KMS-11 (cell line): ENCODE results near the gene LRRC3C.

Experiments used
- H2AFZ ChIP-seq: fragments of 200-600 bp; sonication (generic); 2 replicates; pipeline ENCODE4 v1.6.1; 2016; ENCODE audit warnings: antibody characterized with exemption, mixed run types, low read depth
- H3K27ac ChIP-seq: fragments of 200-600 bp; sonication (generic); 2 replicates; pipeline ENCODE4 v1.6.1; 2016; ENCODE audit warnings: mild to moderate bottlenecking, mixed run types
- H3K27me3 ChIP-seq: fragments of 200-600 bp; sonication (generic); 2 replicates; pipeline ENCODE4 v1.6.1; 2017; ENCODE audit warnings: mild to moderate bottlenecking, low read depth, mixed run types, moderate library complexity; ENCODE audit not compliant: insufficient read depth
- H3K36me3 ChIP-seq: fragments of 200-600 bp; sonication (generic); 2 replicates; pipeline ENCODE4 v1.6.1; 2017; ENCODE audit warnings: mild to moderate bottlenecking, mixed run types; ENCODE audit not compliant: insufficient read depth
- H3K4me1 ChIP-seq: fragments of 200-600 bp; sonication (generic); 2 replicates; pipeline ENCODE4 v1.6.1; 2016; ENCODE audit warnings: mild to moderate bottlenecking, low read depth, mixed run types; ENCODE audit not compliant: poor library complexity, severe bottlenecking
- H3K4me2 ChIP-seq: fragments of 200-600 bp; sonication (generic); 2 replicates; pipeline ENCODE4 v1.7.0; 2016; ENCODE audit warnings: mild to moderate bottlenecking, mixed run types
- H3K4me3 ChIP-seq: fragments of 200-600 bp; sonication (generic); IDR thresholded peaks from 2 replicates; pipeline ENCODE4 v1.6.1; 2017; ENCODE audit warnings: low read depth, low read length, mixed read lengths; ENCODE audit not compliant: insufficient read depth
- H3K79me2 ChIP-seq: fragments of 200-600 bp; sonication (generic); 2 replicates; pipeline ENCODE4 v1.6.1; 2016; ENCODE audit warnings: low read depth, mixed run types; ENCODE audit not compliant: insufficient read depth
- H3K9ac ChIP-seq: fragments of 200-600 bp; sonication (generic); 2 replicates; pipeline ENCODE4 v1.6.1; 2016; ENCODE audit warnings: mild to moderate bottlenecking, mixed run types
- H4K20me1 ChIP-seq: fragments of 200-600 bp; sonication (generic); 2 replicates; pipeline ENCODE4 v1.6.1; 2016; ENCODE audit warnings: mild to moderate bottlenecking, mixed run types; ENCODE audit not compliant: insufficient read depth
- TF ChIP-seq, protein P1 (sequence below): fragments of 200-600 bp; sonication (generic); conservative IDR thresholded peaks from 2 replicates; pipeline ENCODE4 v1.6.1; 2017; ENCODE audit warnings: low read depth, mild to moderate bottlenecking, antibody characterized with exemption, low read length, moderate library complexity, mixed read lengths

LRRC3C gene

DNA sequence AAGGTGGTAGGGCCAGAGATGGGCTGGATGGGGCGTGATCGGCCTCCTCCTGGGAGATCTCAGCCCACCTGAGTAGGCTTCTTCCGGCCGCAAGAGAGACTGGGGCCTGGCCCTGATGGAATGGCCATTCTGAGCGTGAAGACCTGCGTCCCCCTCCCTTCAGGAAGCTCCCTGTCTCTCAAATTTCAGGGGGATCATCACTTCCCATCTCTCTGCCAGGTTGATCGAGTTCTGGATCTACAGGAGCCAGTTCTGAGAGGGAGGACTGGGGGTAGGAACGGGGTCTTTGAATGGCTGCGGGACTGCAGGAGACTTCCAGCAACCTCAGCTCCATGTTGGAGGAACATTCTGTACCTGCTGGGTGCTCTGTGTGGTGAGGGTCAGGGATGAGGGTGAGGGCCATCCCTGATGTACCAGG lies 25.9 kb downstream of the LRRC3C start:
- Histone ChIP-seq H3K9ac (no peak overlapping the region; the same call in 1 of the 2 replicates), H3K27ac (no peak overlapping the region), H3K4me1 (peaks cover 34% of the 10 kb centered on the region), H3K79me2 (no peaks in the 10 kb centered on the region), H3K4me2 (peak overlapping the region; percentile 65), H3K4me3 (no peak overlapping the region), H3K27me3 (no peaks in the 10 kb centered on the region), H3K36me3 (no peaks in the 10 kb centered on the region), H4K20me1 (no peaks in the 10 kb centered on the region), H2AFZ (peak overlapping the region; percentile 14; the same call in 1 of the 2 replicates)
- TF ChIP-seq, protein P1, sequence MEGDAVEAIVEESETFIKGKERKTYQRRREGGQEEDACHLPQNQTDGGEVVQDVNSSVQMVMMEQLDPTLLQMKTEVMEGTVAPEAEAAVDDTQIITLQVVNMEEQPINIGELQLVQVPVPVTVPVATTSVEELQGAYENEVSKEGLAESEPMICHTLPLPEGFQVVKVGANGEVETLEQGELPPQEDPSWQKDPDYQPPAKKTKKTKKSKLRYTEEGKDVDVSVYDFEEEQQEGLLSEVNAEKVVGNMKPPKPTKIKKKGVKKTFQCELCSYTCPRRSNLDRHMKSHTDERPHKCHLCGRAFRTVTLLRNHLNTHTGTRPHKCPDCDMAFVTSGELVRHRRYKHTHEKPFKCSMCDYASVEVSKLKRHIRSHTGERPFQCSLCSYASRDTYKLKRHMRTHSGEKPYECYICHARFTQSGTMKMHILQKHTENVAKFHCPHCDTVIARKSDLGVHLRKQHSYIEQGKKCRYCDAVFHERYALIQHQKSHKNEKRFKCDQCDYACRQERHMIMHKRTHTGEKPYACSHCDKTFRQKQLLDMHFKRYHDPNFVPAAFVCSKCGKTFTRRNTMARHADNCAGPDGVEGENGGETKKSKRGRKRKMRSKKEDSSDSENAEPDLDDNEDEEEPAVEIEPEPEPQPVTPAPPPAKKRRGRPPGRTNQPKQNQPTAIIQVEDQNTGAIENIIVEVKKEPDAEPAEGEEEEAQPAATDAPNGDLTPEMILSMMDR: no peak

DNA sequence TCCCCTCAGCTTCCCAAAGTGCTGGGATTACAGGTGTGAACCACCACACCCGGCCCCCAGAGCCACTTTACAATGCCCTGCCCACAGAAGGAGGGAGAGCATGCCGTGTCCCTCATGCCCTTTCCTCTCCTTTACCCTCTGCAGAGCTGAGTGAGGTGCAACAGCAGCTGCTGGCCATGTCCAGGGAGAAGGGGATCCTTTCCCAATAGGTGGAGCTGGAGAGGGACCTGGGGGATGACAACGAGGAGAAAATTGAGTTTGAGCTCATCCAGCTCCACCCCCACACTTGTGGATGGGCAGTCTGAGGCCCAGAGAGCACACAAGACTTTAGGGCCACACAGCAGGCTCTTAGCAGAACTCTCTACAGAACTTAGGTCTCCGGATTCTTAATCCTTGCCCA lies 27.3 kb downstream of the LRRC3C start:
- Histone ChIP-seq H3K4me1 (peaks cover 46% of the 10 kb centered on the region), H3K4me2 (no peak overlapping the region), H3K4me3 (no peak overlapping the region), H3K9ac (no peak overlapping the region), H3K36me3 (no peaks in the 10 kb centered on the region), H3K79me2 (no peaks in the 10 kb centered on the region), H3K27me3 (no peaks in the 10 kb centered on the region), H2AFZ (no peak overlapping the region), H4K20me1 (no peaks in the 10 kb centered on the region), H3K27ac (no peak overlapping the region)
- TF ChIP-seq, protein P1: no peak

DNA sequence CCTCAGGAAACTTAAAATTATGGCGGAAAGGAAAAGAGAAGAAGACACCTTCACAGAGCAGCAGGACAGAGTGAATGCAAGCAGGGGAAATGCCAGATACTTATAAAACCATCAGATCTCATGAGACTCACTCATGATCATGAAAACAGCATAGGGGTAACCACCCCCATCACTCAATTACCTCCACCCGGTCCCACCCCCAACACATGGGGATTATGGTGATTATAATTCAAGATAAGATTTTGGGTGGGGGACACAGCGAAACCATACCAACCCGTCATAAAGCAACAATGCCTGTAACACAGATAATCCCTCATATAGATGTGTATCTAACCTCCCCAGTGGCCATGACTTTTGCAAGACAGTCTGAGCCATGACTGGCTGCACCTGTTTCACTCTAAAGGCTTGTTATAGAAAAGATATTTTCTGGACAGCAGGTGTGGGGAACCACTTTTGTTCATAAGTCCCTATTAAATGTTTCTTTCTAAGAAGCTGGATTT lies 28.2 kb downstream of the LRRC3C start:
- no peaks in the 10 kb centered on the region for H3K79me2 ChIP-seq
- no peak overlapping the region for H3K4me3 ChIP-seq
- TF ChIP-seq, protein P1: no peak

DNA sequence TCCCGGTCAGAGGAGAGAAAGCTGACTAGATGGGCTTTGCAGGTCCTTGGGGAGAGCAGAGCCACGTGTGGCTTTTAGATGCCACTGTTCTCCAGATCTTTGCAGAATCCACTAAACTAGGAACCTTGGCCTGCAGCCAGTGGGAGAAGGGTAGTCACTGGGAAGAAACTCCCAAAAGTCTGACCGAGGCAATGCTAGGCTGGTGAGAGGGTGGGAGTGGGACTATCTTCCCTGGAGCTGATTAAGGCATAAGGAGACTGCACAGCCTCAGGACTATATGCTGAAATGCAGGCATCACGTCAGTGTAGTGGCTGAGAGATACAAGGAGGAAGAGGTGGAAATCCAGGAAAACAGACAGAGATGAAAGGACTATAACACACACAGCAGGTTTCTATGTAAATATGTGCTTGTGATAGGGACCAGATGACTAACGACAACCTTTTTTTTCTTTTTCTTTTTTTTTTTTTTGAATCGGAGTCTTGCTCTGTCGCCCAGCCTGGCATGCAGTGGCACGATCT lies 33.1 kb downstream of the LRRC3C start:
- TF ChIP-seq, protein P1: no peak
- no peak overlapping the region for H3K4me3 ChIP-seq
- no peak overlapping the region for H3K9ac ChIP-seq
- H3K4me1 ChIP-seq: peaks cover 20% of the 10 kb centered on the region
- H3K4me2 ChIP-seq: no peak overlapping the region
- no peaks in the 10 kb centered on the region for H3K36me3 ChIP-seq
- H2AFZ ChIP-seq: no peak overlapping the region
- H3K79me2 ChIP-seq: no peaks in the 10 kb centered on the region
- H3K27ac ChIP-seq: no peak overlapping the region
- H3K27me3 ChIP-seq: no peaks in the 10 kb centered on the region; the same call in 1 of the 2 replicates
- H4K20me1 ChIP-seq: no peaks in the 10 kb centered on the region

More for the DNA sequence above, 28.2 kb downstream of the LRRC3C start:
- peaks cover 46% of the 10 kb centered on the region for H3K4me1 ChIP-seq
- no peak overlapping the region for H3K27ac ChIP-seq
- no peak overlapping the region for H3K4me2 ChIP-seq
- no peaks in the 10 kb centered on the region for H3K27me3 ChIP-seq
- H4K20me1 ChIP-seq: no peaks in the 10 kb centered on the region
- no peak overlapping the region for H2AFZ ChIP-seq
- H3K36me3 ChIP-seq: no peaks in the 10 kb centered on the region
- H3K9ac ChIP-seq: no peak overlapping the region
